ENCODE data around the gene SP2. TPM values are rescaled to one million over a fixed set of nuclear protein-coding genes. Genes with fewer than 3 reads are reported as not detected.

The SP2 gene
- total RNA-seq, 1 donor from 2014 or later = 18.6 TPM

DNA sequence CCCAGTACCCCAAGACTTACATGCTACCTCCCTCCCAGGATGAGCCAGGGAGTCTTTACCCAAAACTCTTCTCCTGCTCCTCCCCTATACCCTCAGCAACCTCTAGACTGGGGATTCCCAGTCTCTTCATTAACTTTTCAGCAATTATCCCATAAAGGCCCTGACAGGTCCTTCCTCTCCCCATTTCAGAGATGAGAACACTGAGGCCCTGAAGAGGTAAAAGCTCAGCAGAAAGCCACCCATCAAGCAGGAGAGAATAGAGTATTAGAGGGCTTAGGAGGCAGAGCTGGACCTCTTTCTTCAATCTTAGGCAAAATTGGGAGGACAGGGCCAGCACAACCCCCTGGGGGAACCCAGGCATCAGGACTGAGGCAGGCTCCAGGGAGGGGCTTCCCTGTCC lies 39.2 kb upstream of the SP2 start:
- Mint-ChIP-seq H3K4me1 (ENCODE audit: low read depth) (peaks cover 6% of the 10 kb centered on the region), H3K4me3 (ENCODE audit: low read depth) (no peak overlapping the region), H3K36me3 (ENCODE audit: insufficient read depth) (no peaks in the 10 kb centered on the region), H3K9me3 (ENCODE audit: low read depth) (no peaks in the 10 kb centered on the region), H3K27me3 (peaks cover 77% of the 10 kb centered on the region), H3K27ac (no peak overlapping the region)
- no peak for DNase-seq (ENCODE audit: low spot score, unreplicated experiment)
- TF ChIP-seq, protein P1, sequence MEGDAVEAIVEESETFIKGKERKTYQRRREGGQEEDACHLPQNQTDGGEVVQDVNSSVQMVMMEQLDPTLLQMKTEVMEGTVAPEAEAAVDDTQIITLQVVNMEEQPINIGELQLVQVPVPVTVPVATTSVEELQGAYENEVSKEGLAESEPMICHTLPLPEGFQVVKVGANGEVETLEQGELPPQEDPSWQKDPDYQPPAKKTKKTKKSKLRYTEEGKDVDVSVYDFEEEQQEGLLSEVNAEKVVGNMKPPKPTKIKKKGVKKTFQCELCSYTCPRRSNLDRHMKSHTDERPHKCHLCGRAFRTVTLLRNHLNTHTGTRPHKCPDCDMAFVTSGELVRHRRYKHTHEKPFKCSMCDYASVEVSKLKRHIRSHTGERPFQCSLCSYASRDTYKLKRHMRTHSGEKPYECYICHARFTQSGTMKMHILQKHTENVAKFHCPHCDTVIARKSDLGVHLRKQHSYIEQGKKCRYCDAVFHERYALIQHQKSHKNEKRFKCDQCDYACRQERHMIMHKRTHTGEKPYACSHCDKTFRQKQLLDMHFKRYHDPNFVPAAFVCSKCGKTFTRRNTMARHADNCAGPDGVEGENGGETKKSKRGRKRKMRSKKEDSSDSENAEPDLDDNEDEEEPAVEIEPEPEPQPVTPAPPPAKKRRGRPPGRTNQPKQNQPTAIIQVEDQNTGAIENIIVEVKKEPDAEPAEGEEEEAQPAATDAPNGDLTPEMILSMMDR (IDR thresholded peaks at IDR 0.05; ENCODE audit: unreplicated experiment) = no peak

DNA sequence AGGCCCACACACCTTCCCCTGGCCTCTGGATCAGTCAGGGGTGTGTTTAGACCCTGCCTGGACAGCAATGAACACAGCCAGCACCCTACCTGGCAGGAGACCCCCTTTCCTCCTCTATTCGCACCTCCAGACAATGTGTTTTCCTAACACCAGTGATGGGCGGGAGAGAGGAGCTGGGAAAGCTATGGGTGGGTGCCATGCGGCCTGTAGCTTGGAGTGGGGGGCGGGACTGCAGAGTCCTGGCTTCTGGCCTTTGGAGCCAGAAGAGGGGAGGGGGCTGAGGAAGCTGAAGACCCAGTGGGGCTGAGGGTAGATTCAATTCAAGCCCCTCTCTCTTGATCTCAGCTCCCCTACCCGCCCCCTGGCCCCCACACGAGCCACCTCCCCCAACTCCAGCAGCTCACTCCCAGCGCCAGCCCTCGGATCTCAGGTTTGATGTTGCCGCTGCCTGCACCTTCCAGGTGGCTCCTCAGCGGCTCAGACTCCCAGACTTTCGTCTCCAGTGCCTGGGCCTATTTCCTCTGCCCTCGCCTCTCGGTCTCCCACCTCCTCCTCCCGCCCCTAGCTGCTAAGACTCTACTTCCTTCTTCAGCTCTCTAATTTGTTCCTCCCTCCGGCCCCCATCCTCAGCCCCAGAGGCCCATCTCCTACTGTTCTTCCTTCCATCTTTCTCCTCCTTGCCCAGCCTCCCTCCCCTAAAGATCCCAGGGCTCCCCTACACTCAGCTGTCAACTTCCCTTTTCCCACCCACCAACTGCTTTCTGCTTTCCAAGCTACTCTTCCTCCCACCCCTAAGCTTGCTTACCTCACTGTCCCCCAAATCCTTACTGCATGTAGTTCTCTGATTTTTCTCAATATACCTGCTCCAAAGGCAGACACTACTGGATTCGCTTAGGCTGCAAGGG lies 38.2 kb upstream of the SP2 start:
- Mint-ChIP-seq H3K36me3 (ENCODE audit: insufficient read depth) (no peaks in the 10 kb centered on the region), H3K27ac (peak overlapping the region; percentile 8), H3K27me3 (peaks cover 68% of the 10 kb centered on the region), H3K4me3 (ENCODE audit: low read depth) (no peak overlapping the region), H3K9me3 (ENCODE audit: low read depth) (no peaks in the 10 kb centered on the region), H3K4me1 (ENCODE audit: low read depth) (no peaks in the 10 kb centered on the region)
- no peak for DNase-seq (ENCODE audit: low spot score, unreplicated experiment)
- TF ChIP-seq, protein P1 (IDR thresholded peaks at IDR 0.05; ENCODE audit: unreplicated experiment) = no peak

- H3K4me1 Mint-ChIP-seq (ENCODE audit: low read depth) = no peaks in the 10 kb centered on the region
- TF ChIP-seq, protein P1 (IDR thresholded peaks at IDR 0.05; ENCODE audit: unreplicated experiment) = no peak
- H3K36me3 Mint-ChIP-seq (ENCODE audit: insufficient read depth) = no peaks in the 10 kb centered on the region
- H3K9me3 Mint-ChIP-seq (ENCODE audit: low read depth) = no peaks in the 10 kb centered on the region
- H3K27me3 Mint-ChIP-seq = peaks cover 52% of the 10 kb centered on the region
- no peak overlapping the region for H3K4me3 Mint-ChIP-seq (ENCODE audit: low read depth)
- no peak overlapping the region for H3K27ac Mint-ChIP-seq
- DNase-seq (ENCODE audit: low spot score, unreplicated experiment) = no peak
Observed at GRCh38 chr17:47860386-47860785, 35.6 kb upstream of the SP2 start.

GRCh38 chr17:47862621-47863440 lies 33.2 kb upstream of the SP2 start:
- no peak overlapping the region for H3K4me3 Mint-ChIP-seq (ENCODE audit: low read depth)
- peaks cover 52% of the 10 kb centered on the region for H3K27me3 Mint-ChIP-seq

DNA sequence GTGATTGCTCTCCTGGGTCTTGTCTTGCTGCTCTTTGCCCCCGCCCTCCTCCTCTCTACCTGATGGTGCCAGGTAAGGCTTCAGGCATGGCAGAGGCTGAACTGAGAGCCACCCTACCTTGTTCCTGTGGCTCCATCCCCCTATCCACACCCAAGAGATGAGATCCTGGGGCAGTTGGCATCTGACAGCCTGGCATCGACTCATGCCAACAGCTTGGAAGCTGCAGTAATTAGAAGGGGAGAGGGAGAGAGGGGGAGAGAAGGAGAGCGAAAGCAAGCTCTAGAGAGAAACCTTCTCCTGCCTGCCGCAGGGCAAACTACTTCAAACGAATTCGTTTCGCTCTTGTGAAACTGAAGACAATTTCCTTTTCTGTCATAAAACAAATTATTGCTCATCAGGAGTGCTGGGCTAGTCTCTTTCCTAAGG lies 31.2 kb upstream of the SP2 start:
- TF ChIP-seq, protein P1 (IDR thresholded peaks at IDR 0.05; ENCODE audit: unreplicated experiment) = no peak
- no peak for DNase-seq (ENCODE audit: low spot score, unreplicated experiment)
- peaks cover 49% of the 10 kb centered on the region for H3K27me3 Mint-ChIP-seq
- no peaks in the 10 kb centered on the region for H3K4me1 Mint-ChIP-seq (ENCODE audit: low read depth)
- H3K27ac Mint-ChIP-seq = no peak overlapping the region
- H3K36me3 Mint-ChIP-seq (ENCODE audit: insufficient read depth) = no peaks in the 10 kb centered on the region
- H3K4me3 Mint-ChIP-seq (ENCODE audit: low read depth) = no peak overlapping the region
- H3K9me3 Mint-ChIP-seq (ENCODE audit: low read depth) = no peaks in the 10 kb centered on the region

More at GRCh38 chr17:47862621-47863440, 33.2 kb upstream of the SP2 start:
- Mint-ChIP-seq H3K36me3 (ENCODE audit: insufficient read depth) (no peaks in the 10 kb centered on the region), H3K9me3 (ENCODE audit: low read depth) (no peaks in the 10 kb centered on the region), H3K27ac (no peak overlapping the region), H3K4me1 (ENCODE audit: low read depth) (no peaks in the 10 kb centered on the region)
- TF ChIP-seq, protein P1 (IDR thresholded peaks at IDR 0.05; ENCODE audit: unreplicated experiment) = no peak
- DNase-seq (ENCODE audit: low spot score, unreplicated experiment) = no peak
